H9 (cell line): Measurements from ENCODE around the gene PYGB. TPM values are rescaled to one million over a fixed set of nuclear protein-coding genes. Genes with fewer than 3 reads are reported as not detected.
A peak's percentile ranks its signal among the peaks of the same experiment; 100 is the strongest.

Experiments used
- DNase-seq: peaks from one replicate; pipeline ENCODE4 v3.0.0-alpha.2; 2017
- H2AFZ ChIP-seq: one replicate; pipeline ENCODE4 v1.6.1; 2013; ENCODE audit warnings: mild to moderate bottlenecking, low read length, control low read depth, moderate library complexity
- H2AK5ac ChIP-seq: 2 replicates; pipeline ENCODE4 v1.6.1; 2013; ENCODE audit warnings: low read length, control low read depth, mixed read lengths; ENCODE audit not compliant: insufficient read length
- H2BK120ac ChIP-seq: one replicate; pipeline ENCODE4 v1.6.1; 2013; ENCODE audit warnings: low read depth, mild to moderate bottlenecking, low read length, control low read depth, inconsistent platforms; ENCODE audit not compliant: poor library complexity, severe bottlenecking
- H2BK12ac ChIP-seq: 2 replicates; pipeline ENCODE4 v1.6.1; 2013; ENCODE audit warnings: low read length, control low read depth, mixed read lengths, low read depth; ENCODE audit not compliant: insufficient read length
- H2BK15ac ChIP-seq: 2 replicates; pipeline ENCODE4 v1.6.1; 2013; ENCODE audit warnings: low read depth, low read length, control low read depth
- H2BK20ac ChIP-seq: one replicate; pipeline ENCODE4 v1.6.1; 2013; ENCODE audit warnings: low read depth, mild to moderate bottlenecking, low read length, control low read depth, inconsistent platforms; ENCODE audit not compliant: poor library complexity, severe bottlenecking
- H2BK5ac ChIP-seq: 2 replicates; pipeline ENCODE4 v1.6.1; 2013; ENCODE audit warnings: low read length, control low read depth, mixed read lengths; ENCODE audit not compliant: insufficient read length
- H3K14ac ChIP-seq: 2 replicates; pipeline ENCODE4 v1.6.1; 2013; ENCODE audit warnings: low read length, control low read depth; ENCODE audit not compliant: insufficient read depth
- H3K18ac ChIP-seq: 2 replicates; pipeline ENCODE4 v1.6.1; 2013; ENCODE audit warnings: low read depth, mild to moderate bottlenecking, mixed read lengths, low read length, control low read depth; ENCODE audit not compliant: insufficient read length
- H3K23ac ChIP-seq: 2 replicates; pipeline ENCODE4 v1.6.1; 2013; ENCODE audit warnings: low read length, control low read depth, mixed read lengths, low read depth; ENCODE audit not compliant: insufficient read length
- H3K23me2 ChIP-seq: 2 replicates; pipeline ENCODE4 v1.6.1; 2013; ENCODE audit warnings: low read depth, mild to moderate bottlenecking, mixed read lengths, low read length, control low read depth; ENCODE audit not compliant: insufficient read length, poor library complexity, severe bottlenecking
- H3K27ac ChIP-seq: 2 replicates; pipeline ENCODE4 v1.5.1; 2013; ENCODE audit warnings: low read length, control low read depth, mixed read lengths, low read depth; ENCODE audit not compliant: insufficient read length
- H3K27me3 ChIP-seq: 2 replicates; pipeline ENCODE4 v1.6.1; 2013; ENCODE audit warnings: low read length, control low read depth, inconsistent platforms; ENCODE audit not compliant: insufficient read depth
- H3K4ac ChIP-seq: 2 replicates; pipeline ENCODE4 v1.6.1; 2013; ENCODE audit warnings: low read depth, mild to moderate bottlenecking, control low read depth, inconsistent platforms, low read length, moderate library complexity
- H3K4me1 ChIP-seq: 2 replicates; pipeline ENCODE4 v1.6.1; 2013; ENCODE audit warnings: low read length, control low read depth, inconsistent platforms; ENCODE audit not compliant: insufficient read depth
- H3K4me2 ChIP-seq: 2 replicates; pipeline ENCODE4 v1.6.1; 2013; ENCODE audit warnings: low read length, control low read depth, mixed read lengths; ENCODE audit not compliant: insufficient read length, insufficient read depth
- H3K56ac ChIP-seq: 2 replicates; pipeline ENCODE4 v1.6.1; 2013; ENCODE audit warnings: low read depth, mild to moderate bottlenecking, mixed read lengths, low read length, control low read depth; ENCODE audit not compliant: insufficient read length
- H3K79me1 ChIP-seq: 2 replicates; pipeline ENCODE4 v1.6.1; 2013; ENCODE audit warnings: low read depth, mild to moderate bottlenecking, moderate library complexity, low read length, control low read depth, inconsistent platforms; ENCODE audit not compliant: insufficient read depth, poor library complexity, severe bottlenecking
- H3K79me2 ChIP-seq: 2 replicates; pipeline ENCODE4 v1.6.1; 2013; ENCODE audit warnings: low read length, control low read depth, inconsistent platforms; ENCODE audit not compliant: insufficient read depth
- H3K9ac ChIP-seq: 2 replicates; pipeline ENCODE4 v1.6.1; 2013; ENCODE audit warnings: low read length, control low read depth, mixed read lengths; ENCODE audit not compliant: insufficient read length; ENCODE audit errors: extremely low read depth
- H3K9me3 ChIP-seq: one replicate; pipeline ENCODE4 v1.6.1; 2013; ENCODE audit warnings: low read depth, low read length, inconsistent platforms; ENCODE audit not compliant: control insufficient read depth
- H3T11ph ChIP-seq: one replicate; pipeline ENCODE4 v1.6.1; 2013; ENCODE audit warnings: mild to moderate bottlenecking, low read length, control low read depth, inconsistent platforms
- H4K20me1 ChIP-seq: one replicate; pipeline ENCODE4 v1.6.1; 2013; ENCODE audit not compliant: control insufficient read depth, insufficient read length, insufficient read depth
- H4K5ac ChIP-seq: 2 replicates; pipeline ENCODE4 v1.6.1; 2013; ENCODE audit warnings: low read depth, mild to moderate bottlenecking, mixed read lengths, low read length, control low read depth; ENCODE audit not compliant: insufficient read length
- H4K8ac ChIP-seq: replicated peaks from 2 replicates; pipeline ENCODE4 v1.6.1; 2013; ENCODE audit warnings: low read length, control low read depth, mixed read lengths, low read depth; ENCODE audit not compliant: insufficient read length
- H4K91ac ChIP-seq: 2 replicates; pipeline ENCODE4 v1.6.1; 2013; ENCODE audit warnings: low read depth, mild to moderate bottlenecking, moderate library complexity, mixed read lengths, low read length, control low read depth; ENCODE audit not compliant: insufficient read length
- H3K27ac Mint-ChIP-seq, 3 experiments: 2 replicates in 2 of 3; 3 replicates in 1 of 3; pipeline ENCODE4 v1.8.0; 2020 to 2021; ENCODE audit warnings: mixed read lengths in 3 of 3, mild to moderate bottlenecking in 1 of 3, moderate library complexity in 1 of 3
- H3K27me3 Mint-ChIP-seq: 2 replicates; pipeline ENCODE4 v1.8.0; 2021; ENCODE audit warnings: low read depth, mild to moderate bottlenecking, moderate library complexity, mixed read lengths
- H3K36me3 Mint-ChIP-seq, 3 experiments: 2 replicates in 2 of 3; 3 replicates in 1 of 3; pipeline ENCODE4 v1.8.0; 2020 to 2021; ENCODE audit warnings: low read depth in 3 of 3, mixed read lengths in 3 of 3; ENCODE audit not compliant: insufficient read depth in 1 of 3
- H3K4me1 Mint-ChIP-seq, 2 experiments: 2 replicates each; pipeline ENCODE4 v1.8.0; 2020; ENCODE audit warnings: mixed read lengths in 2 of 2
- H3K4me3 Mint-ChIP-seq, 2 experiments: 2 replicates in 1 of 2; 3 replicates in 1 of 2; pipeline ENCODE4 v1.8.0; 2020 to 2021; ENCODE audit warnings: mild to moderate bottlenecking in 2 of 2, mixed read lengths in 2 of 2, moderate library complexity in 1 of 2
- H3K9me3 Mint-ChIP-seq, 2 experiments: 2 replicates in 1 of 2; 3 replicates in 1 of 2; pipeline ENCODE4 v1.8.0; 2020; ENCODE audit warnings: mild to moderate bottlenecking in 2 of 2, mixed read lengths in 2 of 2, moderate library complexity in 1 of 2
- WGBS: extraction: QIAGEN DNeasy Blood & Tissue Kit; methylation state at CpG from one replicate; pipeline ENCODE4 v1.1.7; 2013; ENCODE audit warnings: missing lambda C conversion rate, low lambda C conversion rate, mixed read lengths; ENCODE audit not compliant: insufficient read length; ENCODE audit errors: extremely low coverage; 5-methylcytosine and 5-hydroxymethylcytosine counted together
- total RNA-seq: library from RNA; stranded (reverse); gene quantifications from 2 replicates; pipeline ENCODE4 v1.2.1, GENCODE V29; 2021
- TF ChIP-seq, protein P1 (sequence below): fragments of 200-600 bp; sonication (generic); conservative IDR thresholded peaks from 3 replicates; pipeline ENCODE4 v1.8.0; 2021; ENCODE audit warnings: antibody characterized with exemption, mild to moderate bottlenecking

The PYGB gene
- total RNA-seq, 1 experiment from 2014 or later = 46.9 TPM

DNA sequence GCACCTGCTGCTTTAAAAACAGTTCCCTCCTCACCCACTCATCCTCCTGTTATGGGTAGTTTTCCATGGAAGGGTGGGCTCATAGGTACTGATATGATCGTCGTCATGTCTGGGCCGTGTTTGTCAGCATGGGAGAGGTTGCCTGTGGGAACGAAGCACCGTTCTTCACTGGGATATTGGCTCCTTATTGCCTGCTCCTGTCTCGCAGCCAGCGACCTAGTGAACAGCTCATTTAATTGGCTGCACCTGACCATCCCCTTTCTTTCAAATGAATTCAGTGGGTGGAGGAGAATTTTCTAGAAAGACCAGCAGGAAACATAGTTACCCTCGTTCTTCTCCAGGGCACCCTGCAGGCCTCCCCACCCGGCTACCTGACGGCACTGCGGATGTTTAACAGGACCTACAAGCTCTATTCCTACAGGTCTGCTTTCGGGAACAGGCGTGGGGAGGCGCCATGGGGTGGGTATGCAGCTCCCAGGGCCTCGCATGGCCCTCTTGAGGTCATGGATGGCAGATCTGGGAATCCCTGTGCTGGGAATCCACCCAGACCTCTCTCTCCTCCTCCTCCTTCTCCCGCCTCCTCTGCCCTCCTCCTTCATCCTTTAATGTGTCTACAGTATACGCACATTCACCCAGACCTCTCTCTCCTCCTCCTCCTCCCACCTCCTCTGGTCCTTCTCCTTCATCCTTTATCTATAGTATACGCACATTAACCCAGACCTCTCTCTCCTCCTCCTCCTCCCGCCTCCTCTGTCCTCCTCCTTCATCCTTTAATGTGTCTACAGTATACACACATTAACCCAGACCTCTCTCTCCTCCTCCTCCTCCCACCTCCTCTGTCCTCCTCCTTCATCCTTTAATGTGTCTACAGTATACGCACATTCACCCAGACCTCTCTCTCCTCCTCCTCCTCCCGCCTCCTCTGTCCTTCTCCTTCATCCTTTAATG, 30.4 kb upstream of the PYGB start:
- TF ChIP-seq, protein P1, sequence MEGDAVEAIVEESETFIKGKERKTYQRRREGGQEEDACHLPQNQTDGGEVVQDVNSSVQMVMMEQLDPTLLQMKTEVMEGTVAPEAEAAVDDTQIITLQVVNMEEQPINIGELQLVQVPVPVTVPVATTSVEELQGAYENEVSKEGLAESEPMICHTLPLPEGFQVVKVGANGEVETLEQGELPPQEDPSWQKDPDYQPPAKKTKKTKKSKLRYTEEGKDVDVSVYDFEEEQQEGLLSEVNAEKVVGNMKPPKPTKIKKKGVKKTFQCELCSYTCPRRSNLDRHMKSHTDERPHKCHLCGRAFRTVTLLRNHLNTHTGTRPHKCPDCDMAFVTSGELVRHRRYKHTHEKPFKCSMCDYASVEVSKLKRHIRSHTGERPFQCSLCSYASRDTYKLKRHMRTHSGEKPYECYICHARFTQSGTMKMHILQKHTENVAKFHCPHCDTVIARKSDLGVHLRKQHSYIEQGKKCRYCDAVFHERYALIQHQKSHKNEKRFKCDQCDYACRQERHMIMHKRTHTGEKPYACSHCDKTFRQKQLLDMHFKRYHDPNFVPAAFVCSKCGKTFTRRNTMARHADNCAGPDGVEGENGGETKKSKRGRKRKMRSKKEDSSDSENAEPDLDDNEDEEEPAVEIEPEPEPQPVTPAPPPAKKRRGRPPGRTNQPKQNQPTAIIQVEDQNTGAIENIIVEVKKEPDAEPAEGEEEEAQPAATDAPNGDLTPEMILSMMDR = no peak
- Histone ChIP-seq H3K9ac (no peak overlapping the region), H3K79me1 (no peaks in the 10 kb centered on the region), H3T11ph (no peak overlapping the region), H3K4me2 (no peak overlapping the region), H4K20me1 (no peaks in the 10 kb centered on the region), H3K9me3 (no peaks in the 10 kb centered on the region), H3K56ac (no peak overlapping the region), H2BK12ac (no peak overlapping the region), H3K4ac (no peak overlapping the region), H3K27ac (no peak overlapping the region), H4K91ac (no peak overlapping the region), H2AK5ac (no peak overlapping the region), H3K27me3 (no peaks in the 10 kb centered on the region), H3K79me2 (no peaks in the 10 kb centered on the region), H3K4me1 (no peaks in the 10 kb centered on the region), H3K18ac (no peak overlapping the region), H2BK120ac (no peak overlapping the region), H2BK15ac (no peak overlapping the region), H2AFZ (no peak overlapping the region), H3K23ac (no peak overlapping the region), H2BK20ac (no peak overlapping the region), H4K5ac (no peak overlapping the region), H3K14ac (no peak overlapping the region; the same call in 1 of the 2 replicates), H4K8ac (no peak overlapping the region), H3K23me2 (no peaks in the 10 kb centered on the region), H2BK5ac (no peak overlapping the region)
- Mint-ChIP-seq H3K36me3 (peaks cover 5 to 61% (median 20%) of the 10 kb centered on the region in 3 experiments; a peak in 6 of 7 replicates), H3K27me3 (no peaks in the 10 kb centered on the region), H3K9me3 (no peaks in the 10 kb centered on the region), H3K4me3 (no peak overlapping the region), H3K4me1 (peaks cover 5 to 7% of the 10 kb centered on the region in 2 experiments), H3K27ac (peak overlapping the region in 1 of 3 experiments; percentile 49; a peak in 1 of 7 replicates)
- no CpG with 5 or more reads among the region's 21 CpGs for WGBS
- DNase-seq = no peak
